HG03575 (cell line): ENCODE results near the gene ANO5.

Source experiments
- ATAC-seq: cut with Tn5 transposase; IDR thresholded peaks from one replicate; pipeline ENCODE4 v1.9.1; 2021; ENCODE audit not compliant: unreplicated experiment, insufficient number of reproducible peaks, low FRiP score; ENCODE audit errors: extremely low read depth

ANO5 gene

GRCh38 chr11:22302368-22302767 is 109.5 kb downstream of the ANO5 start:
- no peak for ATAC-seq

DNA sequence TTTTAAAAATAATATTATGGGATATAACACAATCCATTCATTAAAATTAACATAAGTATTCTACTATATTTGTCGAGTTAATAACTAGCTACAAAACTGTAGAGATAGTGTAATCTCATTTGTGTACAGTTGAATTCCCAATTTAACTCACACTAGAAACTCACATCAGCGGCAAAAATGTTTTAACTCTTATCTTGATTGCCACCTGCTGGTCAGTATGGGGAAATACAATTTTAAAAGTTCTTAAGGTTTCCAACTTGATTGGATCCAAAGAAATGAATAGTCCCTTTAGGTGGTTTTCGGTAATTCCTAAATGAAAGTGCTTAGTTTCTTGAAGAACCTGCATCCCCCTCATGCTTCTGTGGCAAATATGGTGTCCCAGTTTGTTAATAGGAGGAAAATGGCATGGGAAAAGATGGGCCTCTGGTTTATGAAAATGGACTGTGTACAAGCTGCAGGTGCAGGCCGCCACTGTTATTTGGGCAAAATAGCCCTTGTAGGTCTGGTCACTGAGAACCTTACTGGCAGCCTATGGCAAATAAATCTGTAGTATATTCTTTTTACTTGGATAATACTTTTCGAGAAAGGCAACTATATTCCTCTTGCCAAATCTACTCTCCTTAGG is 111.6 kb downstream of the ANO5 start:
- no peak for ATAC-seq

- ATAC-seq: no peak
These were observed 124.8 kb downstream of the ANO5 start for GRCh38 chr11:22317656-22318055.

- ATAC-seq: no peak
These were observed 138.9 kb downstream of the ANO5 start for GRCh38 chr11:22331771-22332170.
